HCT116 (cell line): ENCODE results near the gene DNASE1L1. TPM values are rescaled to one million over a fixed set of nuclear protein-coding genes. Genes with fewer than 3 reads are reported as not detected.

Source experiments
- ATAC-seq: fragments of 200-7000 bp; cut with Tn5 transposase; 2 replicates; pipeline ENCODE4 v1.9.1; 2020; ENCODE audit warnings: mild to moderate bottlenecking, moderate library complexity
- BruUV-seq: library from RNA; stranded (reverse); fragments of 400-500 nt; replicated peaks from 2 replicates; lab custom pipeline; 2021; lab: Mats Ljungman, UMichigan
- CTCF ChIA-PET: fragments of 300-600 bp; sonication (Branson Sonifier 250); formaldehyde crosslinking; loops from one replicate; lab custom pipeline; 2021; ENCODE audit warnings: antibody characterized with exemption; lab: Charles Lee
- POLR2A ChIA-PET: fragments of 300-600, 350-600 bp; sonication (Branson Sonifier 250); formaldehyde crosslinking; loops from one replicate; lab custom pipeline; 2021; ENCODE audit warnings: antibody characterized with exemption; lab: Charles Lee
- RAD21 ChIA-PET, 2 experiments: fragments of 300-600 bp; sonication (Branson Sonifier 250); formaldehyde crosslinking; loops; one replicate each; lab custom pipeline; 2023; ENCODE audit warnings: low total read pairs in 2 of 2; ENCODE audit not compliant: uncharacterized antibody in 2 of 2, unreplicated experiment in 2 of 2, low non-redundant PET in 1 of 2; lab: Charles Lee
- DNase-seq: peaks from one replicate; pipeline ENCODE4 v3.0.0-alpha.2; 2010; ENCODE audit warnings: low read depth, low spot score
- H2AFZ ChIP-seq: fragments of 200-600 bp; shearing (Covaris generic), sonication (generic); 2 replicates; pipeline ENCODE4 v1.6.1; 2017; ENCODE audit warnings: low read depth, mixed run types, mixed read lengths, antibody characterized with exemption, low read length; ENCODE audit not compliant: poor library complexity, severe bottlenecking
- H3K27ac ChIP-seq: 2 replicates; pipeline ENCODE4 v1.5.1; 2012; ENCODE audit warnings: low read depth, low read length
- H3K27me3 ChIP-seq: fragments of 200-600 bp; sonication (generic); 2 replicates; pipeline ENCODE4 v1.6.1; 2016; ENCODE audit warnings: mixed run types, low read length, mixed read lengths; ENCODE audit not compliant: insufficient read depth
- H3K36me3 ChIP-seq, 2 experiments: fragments of 200-500 bp in 1 of 2; fragments of 200-600 bp in 1 of 2; sonication (Bioruptor generic) in 1 of 2; sonication (generic) in 1 of 2; 2 replicates each; pipeline versions ENCODE4 v1.5.1 to v1.6.1; 2014 to 2016; ENCODE audit warnings: low read length in 2 of 2, inconsistent platforms in 1 of 2, mixed read lengths in 1 of 2, mixed run types in 1 of 2; ENCODE audit not compliant: insufficient read depth in 2 of 2, control insufficient read depth in 1 of 2
- H3K4me1 ChIP-seq, 2 experiments: fragments of 200-600 bp in 1 of 2; sonication (generic) in 1 of 2; 2 replicates each; pipeline versions ENCODE4 v1.5.1 to v1.6.1; 2012 to 2017; ENCODE audit warnings: low read length in 2 of 2, inconsistent platforms in 1 of 2, mild to moderate bottlenecking in 1 of 2, mixed read lengths in 1 of 2, mixed run types in 1 of 2, moderate library complexity in 1 of 2; ENCODE audit not compliant: insufficient read depth in 2 of 2, control insufficient read depth in 1 of 2
- H3K4me2 ChIP-seq: fragments of 200-600 bp; sonication (generic); 2 replicates; pipeline ENCODE4 v1.6.1; 2017; ENCODE audit warnings: mixed run types, low read length, mixed read lengths
- H3K4me3 ChIP-seq, 2 experiments: fragments of 200-600 bp in 1 of 2; sonication (generic) in 1 of 2; replicated peaks in 1 of 2; 2 replicates each; pipeline ENCODE4 v1.5.1; 2011 to 2016; ENCODE audit warnings: low read length in 2 of 2, control low read depth in 1 of 2, low read depth in 1 of 2, mild to moderate bottlenecking in 1 of 2, mixed read lengths in 1 of 2, mixed run types in 1 of 2
- H3K79me2 ChIP-seq: fragments of 200-600 bp; sonication (generic); 2 replicates; pipeline ENCODE4 v1.6.1; 2017; ENCODE audit warnings: mild to moderate bottlenecking, mixed run types, low read length, moderate library complexity, mixed read lengths; ENCODE audit not compliant: insufficient read depth
- H3K9ac ChIP-seq: fragments of 200-600 bp; sonication (generic); 2 replicates; pipeline ENCODE4 v1.6.1; 2016; ENCODE audit warnings: low read length, mixed read lengths
- H3K9me2 ChIP-seq: fragments of 200-600 bp; sonication (generic), shearing (Covaris generic); 2 replicates; pipeline ENCODE4 v1.6.1; 2017; ENCODE audit warnings: mixed run types, mild to moderate bottlenecking, moderate library complexity; ENCODE audit not compliant: insufficient read depth
- H3K9me3 ChIP-seq, 2 experiments: fragments of 200-500 bp in 1 of 2; fragments of 200-600 bp in 1 of 2; sonication (Bioruptor generic) in 1 of 2; sonication (generic) in 1 of 2; 2 replicates each; pipeline ENCODE4 v1.6.1; 2014 to 2017; ENCODE audit warnings: low read length in 2 of 2, mixed read lengths in 2 of 2, inconsistent platforms in 1 of 2, low read depth in 1 of 2, mild to moderate bottlenecking in 1 of 2, mixed run types in 1 of 2, moderate library complexity in 1 of 2; ENCODE audit not compliant: control insufficient read depth in 1 of 2, insufficient read depth in 1 of 2
- H4K20me1 ChIP-seq: fragments of 200-600 bp; sonication (generic), shearing (Covaris generic); 2 replicates; pipeline ENCODE4 v1.6.1; 2017; ENCODE audit warnings: mixed run types, mild to moderate bottlenecking, moderate library complexity; ENCODE audit not compliant: insufficient read depth
- ATF3 ChIP-seq: IDR thresholded peaks from 2 replicates; pipeline ENCODE4 v1.6.1; 2012
- CBX3 ChIP-seq: IDR thresholded peaks from 2 replicates; pipeline ENCODE4 v1.6.1; 2012; ENCODE audit warnings: low read depth
- EGR1 ChIP-seq: IDR thresholded peaks from 2 replicates; pipeline ENCODE4 v1.6.1; 2012; ENCODE audit warnings: low read depth
- EZH2 ChIP-seq: fragments of 200-600 bp; sonication (generic); IDR thresholded peaks from 2 replicates; pipeline ENCODE4 v1.6.1; 2017; ENCODE audit warnings: antibody characterized with exemption, mixed run types
- JUND ChIP-seq: IDR thresholded peaks from 2 replicates; pipeline ENCODE4 v1.6.1; 2012
- RAD21 ChIP-seq: IDR thresholded peaks from 2 replicates; pipeline ENCODE4 v1.6.1; 2012; ENCODE audit warnings: low read depth, mild to moderate bottlenecking
- SIN3A ChIP-seq: IDR thresholded peaks from 2 replicates; pipeline ENCODE4 v1.6.1; 2012; ENCODE audit warnings: low read depth
- SP1 ChIP-seq: IDR thresholded peaks from 2 replicates; pipeline ENCODE4 v1.6.1; 2012; ENCODE audit warnings: low read depth
- TCF7L2 ChIP-seq: IDR thresholded peaks from 2 replicates; pipeline ENCODE4 v1.7.0; 2011; ENCODE audit warnings: borderline replicate concordance, inconsistent platforms; ENCODE audit not compliant: insufficient read depth, insufficient read length; ENCODE audit errors: extremely low read depth
- intact Hi-C: fragments of 100-400 bp; cut with micrococcal nuclease; formaldehyde crosslinking; loops from 2 replicates; pipeline ENCODE4 v1.10.0; 2022
- total RNA-seq: library from RNA; stranded (reverse); gene quantifications from one replicate; pipeline ENCODE4 v1.2.1, GENCODE V29; 2021; ENCODE audit not compliant: unreplicated experiment
- TF ChIP-seq, protein P1 (sequence below): IDR thresholded peaks from 2 replicates; pipeline ENCODE4 v1.6.1; 2012; ENCODE audit warnings: low read depth
- TF ChIP-seq, protein P2 (sequence below): IDR thresholded peaks from 2 replicates; pipeline ENCODE4 v1.6.1; 2011; ENCODE audit warnings: mild to moderate bottlenecking, low read length, moderate library complexity; ENCODE audit not compliant: insufficient replicate concordance; ENCODE audit errors: extremely low read depth

Gene DNASE1L1
- total RNA-seq, 1 experiment from 2014 or later = 16.5 TPM

DNA sequence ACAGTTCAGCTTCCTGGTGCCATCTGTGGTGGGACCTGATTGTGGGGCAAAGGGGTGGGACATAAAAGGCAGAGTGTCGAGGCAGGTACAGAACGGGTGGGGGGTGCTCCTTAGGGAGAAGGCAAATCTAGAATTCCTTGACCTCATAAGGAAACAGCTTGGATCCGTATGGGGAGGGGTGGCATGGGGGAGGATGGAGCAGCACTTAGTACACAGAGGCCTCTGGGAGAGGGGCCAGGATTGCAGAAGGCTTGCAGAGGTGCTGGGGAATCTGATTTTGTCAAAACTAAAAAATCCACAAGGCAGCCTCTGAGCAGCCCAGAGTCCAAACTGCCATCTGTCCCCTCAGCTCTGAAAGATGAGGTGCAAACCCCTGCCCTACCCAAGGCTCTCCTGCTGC, 32.3 kb downstream of the DNASE1L1 start:
- POLR2A ChIA-PET = no interaction called here

DNA sequence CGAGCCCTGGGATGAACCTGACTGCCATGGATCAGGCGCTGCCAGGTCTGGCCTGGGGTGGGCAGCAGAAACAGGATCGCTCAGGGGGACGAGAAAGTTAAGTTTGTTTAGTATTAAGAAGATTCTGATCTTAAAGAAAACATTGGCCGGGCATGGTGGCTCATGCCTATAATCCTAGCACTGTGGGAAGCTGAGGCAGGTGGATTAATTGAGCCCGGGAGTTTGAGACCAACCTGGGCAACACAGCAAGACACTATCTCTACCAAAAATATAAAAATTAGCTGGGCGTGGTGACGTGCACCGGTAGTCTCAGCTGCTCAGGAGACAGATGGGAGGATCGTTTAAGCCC, 33.9 kb downstream of the DNASE1L1 start:
- no peak overlapping the region for H2AFZ ChIP-seq
- ChIA-PET RAD21 (no interaction called here), POLR2A (interaction anchor here (2.3 kb wide), 1 partner anchor 7 kb away, joined by 6 read pairs; no protein-coding TSS in a partner anchor), CTCF (no interaction called here)
- no peaks in the 10 kb centered on the region for H3K27me3 ChIP-seq
- H3K36me3 ChIP-seq = no peaks in the 10 kb centered on the region
- intact Hi-C loops = no loop called here
- H3K9ac ChIP-seq = peak overlapping the region; percentile 74
- H3K9me3 ChIP-seq = no peaks in the 10 kb centered on the region
- H3K4me2 ChIP-seq = peak overlapping the region; percentile 91
- H4K20me1 ChIP-seq = no peaks in the 10 kb centered on the region
- peak overlapping the region; percentile 45 to 63 for H3K4me3 ChIP-seq
- H3K4me1 ChIP-seq = peaks cover 15 to 55% of the 10 kb centered on the region in 2 experiments
- no peaks in the 10 kb centered on the region for H3K9me2 ChIP-seq
- no peak for DNase-seq
- H3K27ac ChIP-seq = peak overlapping the region; percentile 76
- TF ChIP-seq RAD21 (no peak), SIN3A (no peak), ATF3 (no peak), EZH2 (no peak), CBX3 (no peak), JUND (no peak), SP1 (no peak)
- TF ChIP-seq, protein P1, sequence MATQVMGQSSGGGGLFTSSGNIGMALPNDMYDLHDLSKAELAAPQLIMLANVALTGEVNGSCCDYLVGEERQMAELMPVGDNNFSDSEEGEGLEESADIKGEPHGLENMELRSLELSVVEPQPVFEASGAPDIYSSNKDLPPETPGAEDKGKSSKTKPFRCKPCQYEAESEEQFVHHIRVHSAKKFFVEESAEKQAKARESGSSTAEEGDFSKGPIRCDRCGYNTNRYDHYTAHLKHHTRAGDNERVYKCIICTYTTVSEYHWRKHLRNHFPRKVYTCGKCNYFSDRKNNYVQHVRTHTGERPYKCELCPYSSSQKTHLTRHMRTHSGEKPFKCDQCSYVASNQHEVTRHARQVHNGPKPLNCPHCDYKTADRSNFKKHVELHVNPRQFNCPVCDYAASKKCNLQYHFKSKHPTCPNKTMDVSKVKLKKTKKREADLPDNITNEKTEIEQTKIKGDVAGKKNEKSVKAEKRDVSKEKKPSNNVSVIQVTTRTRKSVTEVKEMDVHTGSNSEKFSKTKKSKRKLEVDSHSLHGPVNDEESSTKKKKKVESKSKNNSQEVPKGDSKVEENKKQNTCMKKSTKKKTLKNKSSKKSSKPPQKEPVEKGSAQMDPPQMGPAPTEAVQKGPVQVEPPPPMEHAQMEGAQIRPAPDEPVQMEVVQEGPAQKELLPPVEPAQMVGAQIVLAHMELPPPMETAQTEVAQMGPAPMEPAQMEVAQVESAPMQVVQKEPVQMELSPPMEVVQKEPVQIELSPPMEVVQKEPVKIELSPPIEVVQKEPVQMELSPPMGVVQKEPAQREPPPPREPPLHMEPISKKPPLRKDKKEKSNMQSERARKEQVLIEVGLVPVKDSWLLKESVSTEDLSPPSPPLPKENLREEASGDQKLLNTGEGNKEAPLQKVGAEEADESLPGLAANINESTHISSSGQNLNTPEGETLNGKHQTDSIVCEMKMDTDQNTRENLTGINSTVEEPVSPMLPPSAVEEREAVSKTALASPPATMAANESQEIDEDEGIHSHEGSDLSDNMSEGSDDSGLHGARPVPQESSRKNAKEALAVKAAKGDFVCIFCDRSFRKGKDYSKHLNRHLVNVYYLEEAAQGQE = no peak
- H3K79me2 ChIP-seq = peaks cover 18% of the 10 kb centered on the region
- no TSS peak for BruUV-seq
- ATAC-seq = no peak

More for the DNA sequence above, 32.3 kb downstream of the DNASE1L1 start:
- Histone ChIP-seq H3K9me3 (no peaks in the 10 kb centered on the region), H3K36me3 (peaks cover 0 to 4% of the 10 kb centered on the region in 2 experiments; a peak in 2 of 4 replicates), H4K20me1 (no peaks in the 10 kb centered on the region), H3K9me2 (no peaks in the 10 kb centered on the region), H3K4me2 (peak overlapping the region; percentile 81; the same call in 1 of the 2 replicates), H3K27me3 (no peaks in the 10 kb centered on the region), H3K27ac (peak overlapping the region; percentile 98), H3K9ac (0 out of 2 replicates have a peak overlapping the region, but pooled peaks have one; percentile 81), H3K4me1 (peaks cover 17 to 58% of the 10 kb centered on the region in 2 experiments), H3K4me3 (no peak overlapping the region), H3K79me2 (peaks cover 25% of the 10 kb centered on the region), H2AFZ (no peak overlapping the region)
- CTCF ChIA-PET = no interaction called here
- no peak for DNase-seq
- no peak for ATAC-seq
- intact Hi-C loops = no loop called here
- TF ChIP-seq TCF7L2 (no peak), EGR1 (no peak), CBX3 (no peak)
- TF ChIP-seq, protein P2, sequence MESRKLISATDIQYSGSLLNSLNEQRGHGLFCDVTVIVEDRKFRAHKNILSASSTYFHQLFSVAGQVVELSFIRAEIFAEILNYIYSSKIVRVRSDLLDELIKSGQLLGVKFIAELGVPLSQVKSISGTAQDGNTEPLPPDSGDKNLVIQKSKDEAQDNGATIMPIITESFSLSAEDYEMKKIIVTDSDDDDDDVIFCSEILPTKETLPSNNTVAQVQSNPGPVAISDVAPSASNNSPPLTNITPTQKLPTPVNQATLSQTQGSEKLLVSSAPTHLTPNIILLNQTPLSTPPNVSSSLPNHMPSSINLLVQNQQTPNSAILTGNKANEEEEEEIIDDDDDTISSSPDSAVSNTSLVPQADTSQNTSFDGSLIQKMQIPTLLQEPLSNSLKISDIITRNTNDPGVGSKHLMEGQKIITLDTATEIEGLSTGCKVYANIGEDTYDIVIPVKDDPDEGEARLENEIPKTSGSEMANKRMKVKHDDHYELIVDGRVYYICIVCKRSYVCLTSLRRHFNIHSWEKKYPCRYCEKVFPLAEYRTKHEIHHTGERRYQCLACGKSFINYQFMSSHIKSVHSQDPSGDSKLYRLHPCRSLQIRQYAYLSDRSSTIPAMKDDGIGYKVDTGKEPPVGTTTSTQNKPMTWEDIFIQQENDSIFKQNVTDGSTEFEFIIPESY = no peak
- no TSS peak for BruUV-seq
- RAD21 ChIA-PET = no interaction called here
